NOMO-1 (cell line): Measurements from ENCODE around the gene IQSEC1.

Source experiments
- DNase-seq, 2 experiments: peaks; one replicate each; lab custom pipeline; 2025; ENCODE audit not compliant: unreplicated experiment in 2 of 2; lab: John Stamatoyannopoulos, UW

IQSEC1 gene

GRCh38 chr3:12922881-12923431 is 150.3 kb downstream of the IQSEC1 start:
- DNase-seq, result no peak

- no peak for DNase-seq
These were observed 150.9 kb downstream of the IQSEC1 start for GRCh38 chr3:12922306-12922705.

GRCh38 chr3:12921736-12922135 is 151.5 kb downstream of the IQSEC1 start:
- no peak for DNase-seq

GRCh38 chr3:12920967-12921366 is 152.3 kb downstream of the IQSEC1 start:
- no peak for DNase-seq

- no peak for DNase-seq
These were observed 154.0 kb downstream of the IQSEC1 start for GRCh38 chr3:12919205-12919604.

GRCh38 chr3:12918231-12918630 is 155.0 kb downstream of the IQSEC1 start:
- DNase-seq, result no peak

GRCh38 chr3:12916159-12916558 is 157.1 kb downstream of the IQSEC1 start:
- DNase-seq, result no peak

GRCh38 chr3:12914088-12914487 is 159.1 kb downstream of the IQSEC1 start:
- DNase-seq, result no peak

- no peak for DNase-seq
These were observed 161.3 kb downstream of the IQSEC1 start for GRCh38 chr3:12911881-12912415.

GRCh38 chr3:12910356-12911099 is 162.7 kb downstream of the IQSEC1 start:
- DNase-seq, result no peak

- DNase-seq, result no peak
These were observed 163.5 kb downstream of the IQSEC1 start for GRCh38 chr3:12909710-12910109.

- DNase-seq, result no peak
These were observed 164.4 kb downstream of the IQSEC1 start for GRCh38 chr3:12908859-12909258.

- no peak for DNase-seq
These were observed 165.0 kb downstream of the IQSEC1 start for GRCh38 chr3:12908136-12908730.

GRCh38 chr3:12907729-12908128 is 165.5 kb downstream of the IQSEC1 start:
- no peak for DNase-seq

- DNase-seq, result no peak
These were observed 165.9 kb downstream of the IQSEC1 start for GRCh38 chr3:12907296-12907695.

- DNase-seq, result no peak
These were observed 166.3 kb downstream of the IQSEC1 start for GRCh38 chr3:12906916-12907290.

- no peak for DNase-seq
These were observed 166.9 kb downstream of the IQSEC1 start for GRCh38 chr3:12906141-12906915.

GRCh38 chr3:12905316-12906071 is 167.7 kb downstream of the IQSEC1 start:
- no peak for DNase-seq

- DNase-seq, result no peak
These were observed 168.3 kb downstream of the IQSEC1 start for GRCh38 chr3:12904951-12905315.

- no peak for DNase-seq
These were observed 169.3 kb downstream of the IQSEC1 start for GRCh38 chr3:12903881-12904280.
